ACC112 (cell line): ENCODE data around the gene SPEG.
A peak's percentile ranks its signal among the peaks of the same experiment; 100 is the strongest.
"Not testable (repeated sequence)": the region's sequence is repeated elsewhere in the genome, so short reads cannot be mapped to it uniquely, and the experiment has no call there.

ENCODE experiments used
- H2AFZ ChIP-seq: fragments of 200-600 bp; sonication (generic); one replicate; pipeline ENCODE4 v1.6.0; 2017; ENCODE audit warnings: antibody characterized with exemption, low read length; ENCODE audit not compliant: unreplicated experiment
- H3K27ac ChIP-seq: fragments of 200-600 bp; sonication (generic); 2 replicates; pipeline ENCODE4 v1.5.1; 2014; ENCODE audit warnings: low read depth, mild to moderate bottlenecking, antibody characterized with exemption, low read length, moderate library complexity
- H3K27me3 ChIP-seq: fragments of 200-600 bp; sonication (generic); 2 replicates; pipeline ENCODE4 v1.6.1; 2014; ENCODE audit warnings: mild to moderate bottlenecking, antibody characterized with exemption, low read length, moderate library complexity, mixed read lengths; ENCODE audit not compliant: insufficient read depth
- H3K36me3 ChIP-seq: fragments of 200-600 bp; sonication (generic); 2 replicates; pipeline ENCODE4 v1.6.1; 2016; ENCODE audit warnings: mild to moderate bottlenecking, antibody characterized with exemption, low read length, moderate library complexity, mixed read lengths; ENCODE audit not compliant: insufficient read depth
- H3K4me1 ChIP-seq: fragments of 200-600 bp; sonication (generic); one replicate; pipeline ENCODE4 v1.6.1; 2016; ENCODE audit warnings: low read length, mixed read lengths; ENCODE audit not compliant: insufficient read depth, unreplicated experiment, control insufficient read depth
- H3K4me3 ChIP-seq: fragments of 200-600 bp; sonication (generic); 2 replicates; pipeline ENCODE4 v1.5.1; 2014; ENCODE audit warnings: mild to moderate bottlenecking, low read depth, low read length
- H3K79me2 ChIP-seq: fragments of 200-600 bp; sonication (generic); one replicate; pipeline ENCODE4 v1.6.0; 2016; ENCODE audit warnings: low read length; ENCODE audit not compliant: control insufficient read depth, unreplicated experiment, insufficient read depth

The SPEG gene

DNA sequence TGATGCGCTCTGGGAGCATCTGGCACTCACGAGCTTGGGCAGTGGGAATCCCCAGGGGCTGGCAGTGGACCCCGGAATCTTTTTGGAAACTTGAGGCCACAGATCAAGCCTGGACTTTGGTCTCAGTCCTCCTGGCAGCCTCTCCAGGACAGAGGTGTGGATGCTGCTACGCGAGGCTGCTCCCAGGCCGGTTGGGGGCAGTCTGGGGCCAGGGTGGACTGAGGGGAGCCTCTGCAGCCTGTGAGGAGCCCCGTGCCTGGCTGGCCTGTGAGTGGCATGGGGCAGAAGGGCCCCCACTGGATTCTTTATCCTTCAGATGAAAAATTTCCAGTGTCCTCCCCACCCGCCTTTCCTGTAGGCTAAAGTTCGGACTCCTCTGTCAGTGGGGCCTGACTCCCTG is 29.2 kb upstream of the SPEG start:
- no peak overlapping the region for H3K27ac ChIP-seq
- peaks cover 21% of the 10 kb centered on the region for H3K4me1 ChIP-seq
- H3K27me3 ChIP-seq = no peaks in the 10 kb centered on the region
- H2AFZ ChIP-seq = no peak overlapping the region
- H3K36me3 ChIP-seq = no peaks in the 10 kb centered on the region
- no peaks in the 10 kb centered on the region for H3K79me2 ChIP-seq
- H3K4me3 ChIP-seq = no peak overlapping the region

- H3K79me2 ChIP-seq = no peaks in the 10 kb centered on the region
- H2AFZ ChIP-seq = no peak overlapping the region
- H3K27me3 ChIP-seq = no peaks in the 10 kb centered on the region
- peaks cover 21% of the 10 kb centered on the region for H3K4me1 ChIP-seq
- H3K27ac ChIP-seq = peak overlapping the region; percentile 57
- H3K36me3 ChIP-seq = no peaks in the 10 kb centered on the region
- H3K4me3 ChIP-seq = no peak overlapping the region
Observed at GRCh38 chr2:219405958-219406860, 28.4 kb upstream of the SPEG start.

- Histone ChIP-seq H2AFZ (no peak overlapping the region), H3K27ac (peak overlapping the region; percentile 57), H3K4me1 (peaks cover 21% of the 10 kb centered on the region), H3K27me3 (no peaks in the 10 kb centered on the region), H3K36me3 (no peaks in the 10 kb centered on the region), H3K79me2 (no peaks in the 10 kb centered on the region), H3K4me3 (no peak overlapping the region)
Observed at GRCh38 chr2:219406861-219407230, 27.8 kb upstream of the SPEG start.

GRCh38 chr2:219407343-219407742 is 27.3 kb upstream of the SPEG start:
- peak overlapping the region; percentile 57 for H3K27ac ChIP-seq
- H3K27me3 ChIP-seq, H3K36me3 ChIP-seq, H3K4me3 ChIP-seq, H3K79me2 ChIP-seq, H2AFZ ChIP-seq: not testable (repeated sequence)
- H3K4me1 ChIP-seq = peaks cover 21% of the 10 kb centered on the region

- Histone ChIP-seq H3K79me2 (no peaks in the 10 kb centered on the region), H3K4me1 (peaks cover 19% of the 10 kb centered on the region), H3K27ac (no peak overlapping the region), H3K27me3 (no peaks in the 10 kb centered on the region), H2AFZ (no peak overlapping the region), H3K36me3 (no peaks in the 10 kb centered on the region), H3K4me3 (no peak overlapping the region)
Observed at GRCh38 chr2:219408204-219408603, 26.4 kb upstream of the SPEG start.

GRCh38 chr2:219408631-219409030 is 26.0 kb upstream of the SPEG start:
- Histone ChIP-seq H3K36me3 (no peaks in the 10 kb centered on the region), H3K27me3 (no peaks in the 10 kb centered on the region), H3K4me3 (no peak overlapping the region), H2AFZ (no peak overlapping the region), H3K79me2 (no peaks in the 10 kb centered on the region), H3K27ac (no peak overlapping the region), H3K4me1 (peaks cover 17% of the 10 kb centered on the region)

DNA sequence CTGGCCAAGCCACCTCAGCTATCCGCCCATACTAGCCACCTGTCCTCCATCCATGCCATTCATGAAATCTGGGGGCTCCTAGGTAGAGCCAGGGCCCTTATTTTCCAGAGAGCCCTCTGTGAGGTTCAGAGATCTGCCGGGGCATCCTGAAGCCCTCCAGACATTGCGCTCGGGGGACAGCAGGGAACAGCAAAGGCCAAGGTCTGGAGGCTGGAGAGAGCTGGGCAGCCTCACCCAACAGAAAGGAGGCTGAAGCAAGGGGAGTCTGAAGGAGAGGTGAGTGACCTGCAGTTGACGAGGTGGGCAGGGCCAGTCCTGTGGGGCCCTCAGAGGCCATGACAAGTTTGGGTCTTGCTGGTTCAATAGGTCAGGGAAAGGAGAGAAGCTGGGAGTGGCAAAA is 25.0 kb upstream of the SPEG start:
- H3K79me2 ChIP-seq = no peaks in the 10 kb centered on the region
- H3K27me3 ChIP-seq = no peaks in the 10 kb centered on the region
- H3K4me1 ChIP-seq = peaks cover 17% of the 10 kb centered on the region
- no peak overlapping the region for H3K4me3 ChIP-seq
- H2AFZ ChIP-seq = no peak overlapping the region
- no peak overlapping the region for H3K27ac ChIP-seq
- H3K36me3 ChIP-seq = no peaks in the 10 kb centered on the region

DNA sequence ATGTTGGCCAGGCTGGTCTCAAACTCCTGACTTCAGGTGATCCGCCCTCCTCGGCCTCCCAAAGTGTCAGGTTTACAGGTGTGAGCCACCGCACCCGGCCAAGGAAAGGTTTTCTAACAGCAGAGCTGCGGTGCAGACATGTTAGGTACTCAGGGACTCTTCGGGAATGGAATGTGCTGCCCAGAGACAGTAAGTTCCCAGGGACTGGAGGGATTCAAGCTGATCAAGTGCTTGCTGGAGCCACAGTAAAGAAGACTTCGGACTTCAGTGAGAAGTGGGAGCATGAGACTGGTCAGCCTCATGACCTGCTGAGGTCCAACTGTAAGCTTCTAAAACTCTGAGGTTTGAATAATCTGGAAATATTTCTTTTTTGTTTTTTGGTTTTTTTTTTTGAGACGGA is 24.3 kb upstream of the SPEG start:
- Histone ChIP-seq H3K27ac (no peak overlapping the region), H2AFZ (no peak overlapping the region), H3K79me2 (no peaks in the 10 kb centered on the region), H3K4me3 (no peak overlapping the region), H3K27me3 (no peaks in the 10 kb centered on the region), H3K4me1 (peaks cover 17% of the 10 kb centered on the region), H3K36me3 (no peaks in the 10 kb centered on the region)

GRCh38 chr2:219414857-219415256 is 19.8 kb upstream of the SPEG start:
- Histone ChIP-seq H3K4me1 (no peaks in the 10 kb centered on the region), H3K27me3 (peaks cover 12% of the 10 kb centered on the region; the same call in 1 of the 2 replicates), H2AFZ (no peak overlapping the region), H3K79me2 (no peaks in the 10 kb centered on the region), H3K36me3 (no peaks in the 10 kb centered on the region), H3K4me3 (no peak overlapping the region), H3K27ac (no peak overlapping the region)

- no peaks in the 10 kb centered on the region for H3K4me1 ChIP-seq
- no peaks in the 10 kb centered on the region for H3K36me3 ChIP-seq
- H3K27ac ChIP-seq = no peak overlapping the region
- H3K4me3 ChIP-seq = no peak overlapping the region
- no peaks in the 10 kb centered on the region for H3K79me2 ChIP-seq
- H3K27me3 ChIP-seq = peaks cover 12% of the 10 kb centered on the region; the same call in 1 of the 2 replicates
- no peak overlapping the region for H2AFZ ChIP-seq
Observed at GRCh38 chr2:219415580-219416234, 18.9 kb upstream of the SPEG start.

DNA sequence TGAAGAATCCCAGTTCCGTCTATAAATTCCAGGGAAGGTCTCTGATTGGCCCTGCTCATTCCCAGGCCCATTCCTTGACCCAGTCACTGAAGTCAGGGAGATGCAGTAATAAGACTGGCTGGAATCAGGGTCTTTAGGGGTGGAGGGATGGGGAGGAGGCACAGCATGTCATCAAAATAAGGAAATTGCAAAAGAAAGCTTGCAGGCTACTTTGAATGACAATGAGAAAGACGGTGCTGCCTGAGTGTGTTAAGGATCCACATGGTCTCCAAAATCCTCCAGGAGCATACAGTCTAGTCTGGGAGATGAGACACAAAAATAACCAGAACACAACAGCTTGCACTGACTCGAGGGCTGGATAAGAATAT is 18.4 kb upstream of the SPEG start:
- Histone ChIP-seq H3K4me3 (no peak overlapping the region), H3K79me2 (no peaks in the 10 kb centered on the region), H3K36me3 (no peaks in the 10 kb centered on the region), H3K27me3 (peaks cover 12% of the 10 kb centered on the region; the same call in 1 of the 2 replicates), H3K4me1 (no peaks in the 10 kb centered on the region), H2AFZ (no peak overlapping the region), H3K27ac (no peak overlapping the region)
